Neuronal stem cell (in vitro differentiated cells): ENCODE results near the gene ROBO1.
A peak's percentile ranks its signal among the peaks of the same experiment; 100 is the strongest.

Experiments
- DNase-seq: peaks from one replicate; pipeline ENCODE4 v3.0.0-alpha.2; 2013; ENCODE audit warnings: low spot score
- H2AFZ ChIP-seq: one replicate; pipeline ENCODE4 v1.6.1; 2013; ENCODE audit warnings: mild to moderate bottlenecking, low read length, inconsistent platforms
- H2AK5ac ChIP-seq: 2 replicates; pipeline ENCODE4 v1.6.1; 2013; ENCODE audit warnings: low read depth, mild to moderate bottlenecking, inconsistent platforms, low read length, moderate library complexity, mixed read lengths
- H2BK120ac ChIP-seq: 2 replicates; pipeline ENCODE4 v1.6.1; 2013; ENCODE audit warnings: low read depth, mild to moderate bottlenecking, inconsistent platforms, low read length, moderate library complexity, mixed read lengths
- H2BK12ac ChIP-seq: one replicate; pipeline ENCODE4 v1.6.1; 2013; ENCODE audit warnings: low read length, inconsistent platforms
- H2BK15ac ChIP-seq: 2 replicates; pipeline ENCODE4 v1.6.1; 2013; ENCODE audit warnings: mild to moderate bottlenecking, low read length, inconsistent platforms, mixed read lengths
- H2BK5ac ChIP-seq: one replicate; pipeline ENCODE4 v1.6.1; 2013; ENCODE audit warnings: inconsistent platforms, mild to moderate bottlenecking, low read length, moderate library complexity
- H3K14ac ChIP-seq: one replicate; pipeline ENCODE4 v1.6.1; 2013; ENCODE audit warnings: low read length, inconsistent platforms
- H3K18ac ChIP-seq: 2 replicates; pipeline ENCODE4 v1.6.1; 2013; ENCODE audit warnings: low read length, inconsistent platforms
- H3K23ac ChIP-seq: 2 replicates; pipeline ENCODE4 v1.6.1; 2013; ENCODE audit warnings: low read depth, mild to moderate bottlenecking, mixed read lengths, low read length, inconsistent platforms; ENCODE audit not compliant: poor library complexity
- H3K27ac ChIP-seq: replicated peaks from 3 replicates; pipeline ENCODE4 v1.5.1; 2013; ENCODE audit warnings: low read length, inconsistent platforms
- H3K27me3 ChIP-seq, 3 experiments: 2 replicates each; pipeline ENCODE4 v1.6.1; 2013; ENCODE audit warnings: low read length in 3 of 3, mild to moderate bottlenecking in 2 of 3, inconsistent platforms in 1 of 3, low read depth in 1 of 3, mixed read lengths in 1 of 3, moderate library complexity in 1 of 3; ENCODE audit not compliant: control insufficient read depth in 3 of 3, insufficient read depth in 3 of 3
- H3K36me3 ChIP-seq, 2 donors: replicated peaks in 1 of 2; 2 replicates each; pipeline ENCODE4 v1.6.1; 2013; ENCODE audit warnings: low read length in 2 of 2; ENCODE audit not compliant: control insufficient read depth in 2 of 2, insufficient read depth in 2 of 2
- H3K4ac ChIP-seq: 2 replicates; pipeline ENCODE4 v1.6.1; 2013; ENCODE audit warnings: inconsistent platforms, mild to moderate bottlenecking, low read length, moderate library complexity
- H3K4me1 ChIP-seq, 2 donors: 1 replicate in 1 of 2; 2 replicates in 1 of 2; pipeline ENCODE4 v1.6.1; 2013; ENCODE audit warnings: low read length in 2 of 2, low read depth in 1 of 2; ENCODE audit not compliant: control insufficient read depth in 2 of 2, insufficient read depth in 1 of 2
- H3K4me2 ChIP-seq: one replicate; pipeline ENCODE4 v1.6.1; 2013; ENCODE audit warnings: mild to moderate bottlenecking, low read length, inconsistent platforms; ENCODE audit not compliant: insufficient read depth, poor library complexity, severe bottlenecking
- H3K4me3 ChIP-seq, 2 donors: 2 replicates each; pipeline ENCODE4 v1.5.1; 2013; ENCODE audit warnings: low read length in 2 of 2, mild to moderate bottlenecking in 2 of 2, inconsistent platforms in 1 of 2, moderate library complexity in 1 of 2
- H3K79me1 ChIP-seq: one replicate; pipeline ENCODE4 v1.6.1; 2013; ENCODE audit warnings: low read depth, mild to moderate bottlenecking, inconsistent platforms, low read length, moderate library complexity
- H3K9ac ChIP-seq: one replicate; pipeline ENCODE4 v1.6.1; 2013; ENCODE audit warnings: mild to moderate bottlenecking, low read depth, low read length, inconsistent platforms; ENCODE audit not compliant: poor library complexity
- H3K9me3 ChIP-seq, 2 donors: replicated peaks in 1 of 2; 2 replicates each; pipeline versions ENCODE3 to v1.6.1; 2013; ENCODE audit warnings: low read length in 2 of 2, mild to moderate bottlenecking in 2 of 2, inconsistent platforms in 1 of 2, low read depth in 1 of 2, mixed read lengths in 1 of 2, moderate library complexity in 1 of 2; ENCODE audit not compliant: control insufficient read depth in 2 of 2, insufficient read depth in 1 of 2
- H4K8ac ChIP-seq: one replicate; pipeline ENCODE4 v1.6.1; 2013; ENCODE audit warnings: low read depth, mild to moderate bottlenecking, inconsistent platforms, low read length, moderate library complexity
- H4K91ac ChIP-seq: one replicate; pipeline ENCODE4 v1.6.1; 2013; ENCODE audit warnings: low read length, low read depth, mild to moderate bottlenecking, inconsistent platforms; ENCODE audit not compliant: poor library complexity
- WGBS, 2 donors: extraction: QIAGEN DNeasy Blood & Tissue Kit; methylation state at CpG; one replicate each; pipeline ENCODE4 v1.1.7; 2013; ENCODE audit warnings: missing lambda C conversion rate in 2 of 2, mixed read lengths in 1 of 2; ENCODE audit not compliant: insufficient read length in 2 of 2, insufficient replicate concordance in 1 of 2; ENCODE audit errors: extremely low coverage in 2 of 2; 5-methylcytosine and 5-hydroxymethylcytosine counted together

ROBO1 gene

GRCh38 chr3:79157191-79157590, 610.6 kb downstream of the ROBO1 start:
- Histone ChIP-seq H3K9me3 (no peaks in the 10 kb centered on the region), H2BK5ac (no peak overlapping the region), H3K79me1 (no peaks in the 10 kb centered on the region), H3K9ac (no peak overlapping the region), H3K23ac (no peak overlapping the region), H2BK15ac (no peak overlapping the region), H3K36me3 (no peaks in the 10 kb centered on the region), H3K27me3 (no peaks in the 10 kb centered on the region), H4K8ac (no peak overlapping the region), H2BK12ac (no peak overlapping the region), H3K27ac (no peak overlapping the region), H3K4me2 (no peak overlapping the region), H2BK120ac (no peak overlapping the region), H3K4me1 (peaks cover 5 to 16% of the 10 kb centered on the region in 2 donors), H2AFZ (peak overlapping the region; percentile 37), H4K91ac (no peak overlapping the region), H3K18ac (no peak overlapping the region), H2AK5ac (no peak overlapping the region), H3K4me3 (no peak overlapping the region), H3K14ac (no peak overlapping the region), H3K4ac (no peak overlapping the region)
- no peak for DNase-seq

GRCh38 chr3:79154865-79155264, 612.9 kb downstream of the ROBO1 start:
- no CpG with 5 or more reads among the region's 2 CpGs for WGBS, 2 donors
- DNase-seq = peak; percentile 40
- H3K14ac ChIP-seq = no peak overlapping the region
- H2BK5ac ChIP-seq = no peak overlapping the region
- peaks cover 5 to 16% of the 10 kb centered on the region in 2 donors for H3K4me1 ChIP-seq
- no peak overlapping the region for H3K27ac ChIP-seq
- no peak overlapping the region for H2AK5ac ChIP-seq
- H4K8ac ChIP-seq = no peak overlapping the region
- H3K27me3 ChIP-seq = no peaks in the 10 kb centered on the region
- H2AFZ ChIP-seq = no peak overlapping the region
- no peak overlapping the region for H2BK120ac ChIP-seq
- no peak overlapping the region for H3K23ac ChIP-seq
- H3K18ac ChIP-seq = no peak overlapping the region
- no peak overlapping the region for H3K9ac ChIP-seq
- no peaks in the 10 kb centered on the region for H3K36me3 ChIP-seq
- H3K79me1 ChIP-seq = no peaks in the 10 kb centered on the region
- H3K4ac ChIP-seq = no peak overlapping the region
- no peak overlapping the region for H2BK12ac ChIP-seq
- H2BK15ac ChIP-seq = no peak overlapping the region
- H3K4me2 ChIP-seq = peak overlapping the region; percentile 15
- H4K91ac ChIP-seq = no peak overlapping the region
- peaks cover 0 to 4% of the 10 kb centered on the region in 2 donors for H3K9me3 ChIP-seq
- H3K4me3 ChIP-seq = no peak overlapping the region

GRCh38 chr3:79148786-79149185, 619.0 kb downstream of the ROBO1 start:
- H4K8ac ChIP-seq = no peak overlapping the region
- no peak overlapping the region for H3K14ac ChIP-seq
- no peak overlapping the region for H3K27ac ChIP-seq
- H3K9me3 ChIP-seq = peaks cover 0 to 4% of the 10 kb centered on the region in 2 donors
- H2AFZ ChIP-seq = no peak overlapping the region
- H3K18ac ChIP-seq = no peak overlapping the region
- H2BK120ac ChIP-seq = no peak overlapping the region
- no peak overlapping the region for H3K23ac ChIP-seq
- no peak overlapping the region for H4K91ac ChIP-seq
- no peak overlapping the region for H3K4ac ChIP-seq
- H3K4me1 ChIP-seq = no peaks in the 10 kb centered on the region
- no peak for DNase-seq
- no peak overlapping the region for H3K4me2 ChIP-seq
- H3K9ac ChIP-seq = no peak overlapping the region
- H3K79me1 ChIP-seq = no peaks in the 10 kb centered on the region
- no peaks in the 10 kb centered on the region for H3K27me3 ChIP-seq
- H2BK5ac ChIP-seq = no peak overlapping the region
- WGBS, 2 donors = no CpG with 5 or more reads among the region's 2 CpGs
- H2AK5ac ChIP-seq = no peak overlapping the region
- no peaks in the 10 kb centered on the region for H3K36me3 ChIP-seq
- no peak overlapping the region for H3K4me3 ChIP-seq
- H2BK12ac ChIP-seq = no peak overlapping the region
- no peak overlapping the region for H2BK15ac ChIP-seq

- Histone ChIP-seq H3K79me1 (no peaks in the 10 kb centered on the region), H2BK5ac (no peak overlapping the region), H3K4me1 (peaks cover 1 to 2% of the 10 kb centered on the region in 2 donors), H3K36me3 (no peaks in the 10 kb centered on the region), H3K9ac (no peak overlapping the region), H3K27ac (no peak overlapping the region), H3K14ac (no peak overlapping the region), H3K4me3 (no peak overlapping the region), H2AFZ (no peak overlapping the region), H3K18ac (no peak overlapping the region), H2BK120ac (no peak overlapping the region), H3K4me2 (no peak overlapping the region), H2AK5ac (no peak overlapping the region), H4K91ac (no peak overlapping the region), H2BK12ac (no peak overlapping the region), H3K9me3 (peaks cover 0 to 1% of the 10 kb centered on the region in 2 donors), H4K8ac (no peak overlapping the region), H3K23ac (no peak overlapping the region), H3K27me3 (no peaks in the 10 kb centered on the region), H3K4ac (no peak overlapping the region), H2BK15ac (no peak overlapping the region)
- no CpG with 5 or more reads among the region's 3 CpGs for WGBS, 2 donors
- no peak for DNase-seq
Observed at GRCh38 chr3:79146024-79146423, 621.8 kb downstream of the ROBO1 start.
